NCI-H2081 treated with DMSO at 0.1 percent for 48 hours (cell line): ENCODE results near the gene ATR.
A peak's percentile ranks its signal among the peaks of the same experiment; 100 is the strongest.
"Not testable (repeated sequence)": the region's sequence is repeated elsewhere in the genome, so short reads cannot be mapped to it uniquely, and the experiment has no call there.

Source experiments
- DNase-seq: peaks from one replicate; lab custom pipeline; 2025; lab: John Stamatoyannopoulos, UW

ATR gene

GRCh38 chr3:142578329-142579223 lies at the start of gene ATR:
TSS of gene ATR (minus strand) at chr3:142578733. CDS start at chr3:142578704, 29 bp downstream.
- DNase-seq: peak; percentile 93

- DNase-seq: no peak
Observed at GRCh38 chr3:142626971-142627370, 48.4 kb upstream of the ATR start.

GRCh38 chr3:142625153-142625440 lies 46.6 kb upstream of the ATR start:
- DNase-seq: no peak

- DNase-seq: no peak
Observed at GRCh38 chr3:142624341-142625152, 46.0 kb upstream of the ATR start.

GRCh38 chr3:142623194-142623593 lies 44.7 kb upstream of the ATR start:
- no peak for DNase-seq

GRCh38 chr3:142622405-142622804 lies 43.9 kb upstream of the ATR start:
- no peak for DNase-seq

GRCh38 chr3:142618917-142619461 lies 40.5 kb upstream of the ATR start:
- peak; percentile 92 for DNase-seq

- DNase-seq: no peak
Observed at GRCh38 chr3:142615171-142615570, 36.6 kb upstream of the ATR start.

- no peak for DNase-seq
Observed at GRCh38 chr3:142614059-142614626, 35.6 kb upstream of the ATR start.

- DNase-seq: no peak
Observed at GRCh38 chr3:142613491-142613890, 35.0 kb upstream of the ATR start.

- no peak for DNase-seq
Observed at GRCh38 chr3:142611206-142611605, 32.7 kb upstream of the ATR start.

GRCh38 chr3:142609136-142609535 lies 30.6 kb upstream of the ATR start:
- DNase-seq: no peak

- DNase-seq: no peak
Observed at GRCh38 chr3:142608631-142609030, 30.1 kb upstream of the ATR start.

- DNase-seq: no peak
Observed at GRCh38 chr3:142604940-142605339, 26.4 kb upstream of the ATR start.

- not testable (repeated sequence) for DNase-seq
Observed at GRCh38 chr3:142603386-142603705, 24.8 kb upstream of the ATR start.

- DNase-seq: no peak
Observed at GRCh38 chr3:142602619-142603385, 24.3 kb upstream of the ATR start.

- no peak for DNase-seq
Observed at GRCh38 chr3:142601713-142602112, 23.2 kb upstream of the ATR start.

- no peak for DNase-seq
Observed at GRCh38 chr3:142597906-142598305, 19.4 kb upstream of the ATR start.

- DNase-seq: no peak
Observed at GRCh38 chr3:142596726-142597088, 18.2 kb upstream of the ATR start.

GRCh38 chr3:142595951-142596725 lies 17.6 kb upstream of the ATR start, which contains the start of gene PLS1:
TSS of gene PLS1 (plus strand) at chr3:142596393. CDS start at chr3:142664238, 67,845 bp downstream.
- peak; percentile 84 for DNase-seq

GRCh38 chr3:142595581-142595950 lies 17.0 kb upstream of the ATR start:
- no peak for DNase-seq
